Measurements from ENCODE around the gene WDR31. TPM values are rescaled to one million over a fixed set of nuclear protein-coding genes. Genes with fewer than 3 reads are reported as not detected.

WDR31 gene
- total and polyA plus RNA-seq, 4 donors: 3.4 to 4.8 (median 4.1) TPM

DNA sequence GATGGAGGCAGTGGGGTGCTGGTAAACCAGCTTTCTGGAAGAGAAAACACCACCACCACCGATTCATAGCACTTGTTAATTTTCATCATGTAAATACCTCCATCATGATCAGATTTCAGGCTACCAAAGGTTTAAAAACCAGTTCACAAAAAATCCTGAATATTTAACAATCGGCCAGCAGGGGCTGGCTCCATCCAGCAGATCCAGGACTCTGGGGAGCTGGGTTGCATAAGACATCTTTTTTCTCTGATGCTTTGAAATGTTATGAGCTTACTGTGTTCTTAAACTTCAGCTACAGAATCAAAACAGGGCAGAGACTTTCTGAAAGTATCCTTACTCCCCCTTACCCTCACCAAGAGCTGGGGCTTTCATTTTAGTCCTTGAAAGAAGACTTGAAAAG lies 22.3 kb downstream of the WDR31 start:
- no peak overlapping the region for H3K27ac ChIP-seq (ENCODE audit: low read depth, low read length)
- peaks cover 13% of the 10 kb centered on the region for H3K36me3 ChIP-seq (ENCODE audit: control insufficient read depth, insufficient read depth, low read length)
- no peak for DNase-seq (ENCODE audit: low read depth in 4 of 6, low spot score in 6 of 6)
- no peak overlapping the region for H3K4me3 ChIP-seq (ENCODE audit: low read depth, low read length)
- no peaks in the 10 kb centered on the region for H3K4me1 ChIP-seq (ENCODE audit: control insufficient read depth, insufficient read depth, low read length)
- WGBS (ENCODE audit: insufficient coverage): no CpG with 5 or more reads among the region's 2 CpGs
- H3K27me3 ChIP-seq (ENCODE audit: control insufficient read depth, insufficient read depth, low read length): no peaks in the 10 kb centered on the region
- H3K9me3 ChIP-seq (ENCODE audit: control insufficient read depth, insufficient read depth, low read length): no peaks in the 10 kb centered on the region

DNA sequence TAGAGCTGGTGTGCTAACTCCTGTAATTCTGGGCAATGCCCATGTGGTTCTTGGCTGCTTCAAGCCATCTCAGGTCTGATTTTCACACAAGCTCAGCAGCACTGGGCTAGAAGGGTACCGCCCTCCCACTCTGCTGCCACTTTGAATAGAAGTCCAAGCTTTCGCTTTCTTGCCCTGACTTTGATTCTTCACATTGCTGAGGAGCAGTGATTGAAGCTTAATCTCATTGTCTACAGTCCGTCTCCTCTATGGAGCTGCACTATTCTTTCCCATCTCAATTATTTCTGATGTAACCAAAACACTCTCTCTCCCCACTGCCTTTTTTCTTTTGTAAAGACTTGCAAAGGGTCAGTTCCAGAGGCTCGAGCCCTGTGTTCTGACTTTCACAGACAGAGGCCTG lies 24.0 kb downstream of the WDR31 start:
- no peak overlapping the region for H3K4me3 ChIP-seq (ENCODE audit: low read depth, low read length)
- no peaks in the 10 kb centered on the region for H3K27me3 ChIP-seq (ENCODE audit: control insufficient read depth, insufficient read depth, low read length)
- peak in 1 of 6 donors; percentile 25 for DNase-seq (ENCODE audit: low read depth in 4 of 6, low spot score in 6 of 6)
- no peaks in the 10 kb centered on the region for H3K4me1 ChIP-seq (ENCODE audit: control insufficient read depth, insufficient read depth, low read length)
- no peak overlapping the region for H3K27ac ChIP-seq (ENCODE audit: low read depth, low read length)
- 57% methylated on average over 4 of the region's 4 CpGs for WGBS (ENCODE audit: insufficient coverage)
- H3K9me3 ChIP-seq (ENCODE audit: control insufficient read depth, insufficient read depth, low read length): no peaks in the 10 kb centered on the region
- H3K36me3 ChIP-seq (ENCODE audit: control insufficient read depth, insufficient read depth, low read length): peaks cover 11% of the 10 kb centered on the region

DNA sequence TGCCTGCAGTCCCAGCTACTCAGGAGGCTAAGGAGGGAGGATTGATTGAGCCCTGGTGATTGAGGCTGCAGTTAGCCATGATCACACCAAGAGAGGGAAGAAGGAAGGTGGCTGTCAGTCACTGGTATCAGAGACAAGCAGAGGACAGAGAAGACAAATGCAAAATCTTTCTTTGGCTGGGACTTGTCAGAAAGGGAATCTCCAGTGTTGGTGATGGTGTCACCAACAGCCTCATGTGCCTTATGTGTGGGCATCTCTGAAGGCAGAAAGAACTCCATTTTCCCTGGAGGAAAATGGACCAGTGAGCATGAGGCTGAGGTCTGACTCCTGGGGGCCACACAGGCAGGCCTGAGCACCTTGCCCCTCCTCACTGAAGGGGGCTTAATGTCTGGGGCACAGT lies 24.8 kb downstream of the WDR31 start:
- H3K4me3 ChIP-seq (ENCODE audit: low read depth, low read length): no peak overlapping the region
- no peaks in the 10 kb centered on the region for H3K9me3 ChIP-seq (ENCODE audit: control insufficient read depth, insufficient read depth, low read length)
- H3K27me3 ChIP-seq (ENCODE audit: control insufficient read depth, insufficient read depth, low read length): no peaks in the 10 kb centered on the region
- no peak overlapping the region for H3K27ac ChIP-seq (ENCODE audit: low read depth, low read length)
- DNase-seq (ENCODE audit: low read depth in 4 of 6, low spot score in 6 of 6): no peak
- no peaks in the 10 kb centered on the region for H3K4me1 ChIP-seq (ENCODE audit: control insufficient read depth, insufficient read depth, low read length)
- peaks cover 9% of the 10 kb centered on the region for H3K36me3 ChIP-seq (ENCODE audit: control insufficient read depth, insufficient read depth, low read length)

DNA sequence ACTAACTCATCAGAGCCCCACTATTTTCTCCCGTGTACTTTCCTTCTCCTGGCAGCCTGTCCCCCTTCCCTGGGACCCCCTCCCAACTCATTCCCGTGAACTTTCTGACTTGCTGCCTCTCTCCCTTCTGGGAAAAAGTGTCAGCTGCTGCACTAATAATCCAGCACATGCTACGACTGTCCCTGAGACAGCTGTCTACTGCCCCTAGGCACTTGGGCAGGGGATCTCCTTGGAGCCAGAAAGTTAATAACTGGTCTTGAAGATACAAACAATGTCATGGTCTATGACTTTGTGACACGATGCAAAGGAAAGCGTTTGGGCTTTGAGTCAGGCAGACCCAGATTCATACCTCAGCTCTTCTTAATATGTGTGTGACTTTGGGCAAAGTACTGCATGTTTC lies 26.8 kb downstream of the WDR31 start:
- peaks cover 2% of the 10 kb centered on the region for H3K36me3 ChIP-seq (ENCODE audit: control insufficient read depth, insufficient read depth, low read length)
- no peak overlapping the region for H3K27ac ChIP-seq (ENCODE audit: low read depth, low read length)
- 65% methylated on average over 4 of the region's 5 CpGs for WGBS (ENCODE audit: insufficient coverage)
- H3K4me3 ChIP-seq (ENCODE audit: low read depth, low read length): no peak overlapping the region
- H3K4me1 ChIP-seq (ENCODE audit: control insufficient read depth, insufficient read depth, low read length): no peaks in the 10 kb centered on the region
- no peak for DNase-seq (ENCODE audit: low read depth in 4 of 6, low spot score in 6 of 6)
- no peaks in the 10 kb centered on the region for H3K27me3 ChIP-seq (ENCODE audit: control insufficient read depth, insufficient read depth, low read length)
- no peaks in the 10 kb centered on the region for H3K9me3 ChIP-seq (ENCODE audit: control insufficient read depth, insufficient read depth, low read length)

DNA sequence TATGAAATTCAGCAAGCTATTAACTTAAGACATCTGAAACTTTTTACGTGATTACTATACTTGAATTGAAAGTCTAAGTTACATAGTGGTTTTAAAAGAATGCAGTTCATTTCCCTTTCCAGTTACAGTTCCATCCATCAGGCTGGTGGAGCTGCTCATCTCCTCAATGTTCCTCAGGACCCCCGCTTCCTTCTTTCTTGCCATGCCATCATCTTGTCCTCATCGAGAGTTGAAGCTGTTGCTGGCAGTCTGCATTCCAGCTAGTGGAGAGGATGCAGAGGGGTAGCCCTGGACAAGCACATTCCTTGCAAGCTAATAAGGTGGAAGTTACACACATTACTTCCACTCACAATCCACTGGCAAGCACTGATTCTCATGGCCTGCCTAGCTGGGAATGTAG lies 28.1 kb downstream of the WDR31 start:
- no peak overlapping the region for H3K4me3 ChIP-seq (ENCODE audit: low read depth, low read length)
- H3K27ac ChIP-seq (ENCODE audit: low read depth, low read length): no peak overlapping the region
- no peaks in the 10 kb centered on the region for H3K9me3 ChIP-seq (ENCODE audit: control insufficient read depth, insufficient read depth, low read length)
- WGBS (ENCODE audit: insufficient coverage): no CpG with 5 or more reads among the region's 3 CpGs
- peaks cover 2% of the 10 kb centered on the region for H3K36me3 ChIP-seq (ENCODE audit: control insufficient read depth, insufficient read depth, low read length)
- DNase-seq (ENCODE audit: low read depth in 4 of 6, low spot score in 6 of 6): peak in 1 of 6 donors; percentile 46
- no peaks in the 10 kb centered on the region for H3K4me1 ChIP-seq (ENCODE audit: control insufficient read depth, insufficient read depth, low read length)
- H3K27me3 ChIP-seq (ENCODE audit: control insufficient read depth, insufficient read depth, low read length): no peaks in the 10 kb centered on the region

DNA sequence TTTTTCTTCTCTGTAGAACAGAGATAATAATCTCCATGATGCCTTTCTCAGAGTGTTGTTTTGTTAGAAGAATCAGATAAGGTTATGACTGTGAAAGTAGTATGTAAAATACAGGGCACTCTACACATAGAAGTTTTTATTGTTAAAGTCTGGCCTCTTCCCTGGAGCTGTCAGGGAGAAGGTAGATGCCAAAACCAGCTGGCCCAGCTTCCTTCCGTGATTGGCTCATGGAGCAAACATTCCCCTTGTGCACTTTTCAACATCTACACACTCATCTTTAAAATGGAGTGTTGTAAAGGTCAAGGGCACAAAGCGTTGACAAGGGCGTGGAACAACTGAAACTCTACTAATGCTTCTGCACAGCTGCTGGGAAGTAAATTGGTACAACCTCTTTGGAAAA lies 29.5 kb downstream of the WDR31 start:
- H3K36me3 ChIP-seq (ENCODE audit: control insufficient read depth, insufficient read depth, low read length): no peaks in the 10 kb centered on the region
- H3K9me3 ChIP-seq (ENCODE audit: control insufficient read depth, insufficient read depth, low read length): no peaks in the 10 kb centered on the region
- DNase-seq (ENCODE audit: low read depth in 4 of 6, low spot score in 6 of 6): no peak
- no peak overlapping the region for H3K27ac ChIP-seq (ENCODE audit: low read depth, low read length)
- no peaks in the 10 kb centered on the region for H3K27me3 ChIP-seq (ENCODE audit: control insufficient read depth, insufficient read depth, low read length)
- no peaks in the 10 kb centered on the region for H3K4me1 ChIP-seq (ENCODE audit: control insufficient read depth, insufficient read depth, low read length)
- no CpG with 5 or more reads among the region's 3 CpGs for WGBS (ENCODE audit: insufficient coverage)
- no peak overlapping the region for H3K4me3 ChIP-seq (ENCODE audit: low read depth, low read length)

DNA sequence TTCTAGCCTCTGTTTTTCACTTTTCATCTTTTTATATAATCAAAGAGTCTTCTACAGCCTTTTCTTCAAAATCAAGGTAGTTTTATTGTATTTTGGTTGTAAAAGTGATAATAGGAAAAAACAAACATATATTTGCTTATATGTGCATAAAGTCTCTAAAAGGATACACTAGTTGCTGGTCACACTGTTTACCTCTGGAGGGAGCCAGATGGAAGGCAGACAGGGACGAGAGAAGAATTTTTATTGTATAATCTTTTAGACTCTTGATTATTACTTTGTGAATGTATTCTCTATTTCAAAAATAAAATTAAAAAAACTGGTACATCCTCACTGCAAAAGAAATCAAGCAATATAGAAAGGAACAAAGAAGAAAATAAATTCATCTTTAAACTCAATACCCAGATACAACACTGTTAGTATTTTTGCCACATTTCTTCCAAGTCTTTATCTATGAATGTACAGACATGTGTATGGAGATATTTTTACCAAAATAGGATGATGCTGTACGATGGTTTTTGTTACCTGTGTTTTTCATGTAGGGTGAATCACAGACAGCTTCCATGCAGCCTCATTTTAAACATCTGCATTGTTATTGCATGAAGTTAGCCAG lies 30.8 kb downstream of the WDR31 start:
- Histone ChIP-seq H3K4me1 (ENCODE audit: control insufficient read depth, insufficient read depth, low read length) (no peaks in the 10 kb centered on the region), H3K4me3 (ENCODE audit: low read depth, low read length) (no peak overlapping the region), H3K9me3 (ENCODE audit: control insufficient read depth, insufficient read depth, low read length) (no peaks in the 10 kb centered on the region), H3K27me3 (ENCODE audit: control insufficient read depth, insufficient read depth, low read length) (no peaks in the 10 kb centered on the region), H3K27ac (ENCODE audit: low read depth, low read length) (no peak overlapping the region), H3K36me3 (ENCODE audit: control insufficient read depth, insufficient read depth, low read length) (no peaks in the 10 kb centered on the region)
- DNase-seq (ENCODE audit: low read depth in 4 of 6, low spot score in 6 of 6): peak in 5 of 6 donors; percentile 7 to 77 (median 14)
- no CpG with 5 or more reads among the region's 2 CpGs for WGBS (ENCODE audit: insufficient coverage)

DNA sequence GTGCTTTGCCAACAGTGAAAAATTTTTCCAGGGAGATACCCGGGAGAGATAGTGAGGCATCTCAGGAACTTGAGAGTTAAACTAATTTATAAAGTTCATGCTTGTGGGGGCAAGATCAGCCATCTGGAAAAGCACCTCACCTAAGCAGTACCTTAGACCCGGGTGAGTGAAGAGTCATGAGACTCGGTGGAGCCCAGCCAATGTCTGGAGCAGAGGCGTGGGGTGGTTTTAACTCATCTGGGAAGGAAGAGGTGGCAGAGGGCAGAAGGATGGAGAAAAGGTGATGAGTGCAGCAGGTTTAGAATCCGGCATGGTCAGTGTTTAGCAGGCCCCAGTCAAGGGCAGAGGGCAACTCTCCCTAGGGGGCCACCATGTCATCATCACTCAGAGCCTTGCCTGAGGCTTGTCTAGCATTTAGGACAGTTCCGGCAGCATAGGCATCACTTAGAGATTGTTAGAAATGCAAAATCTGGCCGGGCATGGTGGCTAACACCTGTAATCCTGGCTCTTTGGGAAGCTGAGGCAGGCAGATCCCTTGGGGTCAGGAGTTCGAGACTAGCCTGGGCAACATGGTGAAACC lies 32.6 kb downstream of the WDR31 start:
- no peaks in the 10 kb centered on the region for H3K36me3 ChIP-seq (ENCODE audit: control insufficient read depth, insufficient read depth, low read length)
- H3K9me3 ChIP-seq (ENCODE audit: control insufficient read depth, insufficient read depth, low read length): no peaks in the 10 kb centered on the region
- no peaks in the 10 kb centered on the region for H3K27me3 ChIP-seq (ENCODE audit: control insufficient read depth, insufficient read depth, low read length)
- no peaks in the 10 kb centered on the region for H3K4me1 ChIP-seq (ENCODE audit: control insufficient read depth, insufficient read depth, low read length)
- 73% methylated on average over 6 of the region's 8 CpGs for WGBS (ENCODE audit: insufficient coverage)
- no peak for DNase-seq (ENCODE audit: low read depth in 4 of 6, low spot score in 6 of 6)
- H3K4me3 ChIP-seq (ENCODE audit: low read depth, low read length): no peak overlapping the region
- H3K27ac ChIP-seq (ENCODE audit: low read depth, low read length): no peak overlapping the region

DNA sequence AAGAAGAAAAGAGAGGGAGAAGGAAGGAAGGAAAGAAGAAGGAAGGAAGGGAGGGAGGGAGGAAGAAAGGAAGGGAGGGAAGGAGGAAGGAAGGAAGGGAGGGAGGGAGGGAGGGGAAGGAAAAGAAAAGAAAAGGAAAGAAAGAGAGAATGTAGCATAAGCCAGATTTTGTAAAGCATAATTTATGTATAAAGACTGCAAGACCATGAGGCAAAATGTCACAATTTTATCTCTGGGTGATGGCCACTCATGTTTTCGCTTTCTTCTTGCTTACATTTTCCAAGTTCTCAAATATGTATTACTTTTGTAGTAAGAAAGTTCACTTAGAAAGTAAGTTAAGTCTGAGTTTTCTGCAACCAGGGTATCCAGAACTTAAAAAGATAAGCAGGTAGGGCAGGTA lies 33.5 kb downstream of the WDR31 start:
- Histone ChIP-seq H3K27ac (ENCODE audit: low read depth, low read length) (no peak overlapping the region), H3K9me3 (ENCODE audit: control insufficient read depth, insufficient read depth, low read length) (no peaks in the 10 kb centered on the region), H3K4me3 (ENCODE audit: low read depth, low read length) (no peak overlapping the region), H3K27me3 (ENCODE audit: control insufficient read depth, insufficient read depth, low read length) (no peaks in the 10 kb centered on the region), H3K36me3 (ENCODE audit: control insufficient read depth, insufficient read depth, low read length) (no peaks in the 10 kb centered on the region), H3K4me1 (ENCODE audit: control insufficient read depth, insufficient read depth, low read length) (no peaks in the 10 kb centered on the region)
- DNase-seq (ENCODE audit: low read depth in 4 of 6, low spot score in 6 of 6): no peak
- WGBS (ENCODE audit: insufficient coverage): no CpG with 5 or more reads among the region's 1 CpG

DNA sequence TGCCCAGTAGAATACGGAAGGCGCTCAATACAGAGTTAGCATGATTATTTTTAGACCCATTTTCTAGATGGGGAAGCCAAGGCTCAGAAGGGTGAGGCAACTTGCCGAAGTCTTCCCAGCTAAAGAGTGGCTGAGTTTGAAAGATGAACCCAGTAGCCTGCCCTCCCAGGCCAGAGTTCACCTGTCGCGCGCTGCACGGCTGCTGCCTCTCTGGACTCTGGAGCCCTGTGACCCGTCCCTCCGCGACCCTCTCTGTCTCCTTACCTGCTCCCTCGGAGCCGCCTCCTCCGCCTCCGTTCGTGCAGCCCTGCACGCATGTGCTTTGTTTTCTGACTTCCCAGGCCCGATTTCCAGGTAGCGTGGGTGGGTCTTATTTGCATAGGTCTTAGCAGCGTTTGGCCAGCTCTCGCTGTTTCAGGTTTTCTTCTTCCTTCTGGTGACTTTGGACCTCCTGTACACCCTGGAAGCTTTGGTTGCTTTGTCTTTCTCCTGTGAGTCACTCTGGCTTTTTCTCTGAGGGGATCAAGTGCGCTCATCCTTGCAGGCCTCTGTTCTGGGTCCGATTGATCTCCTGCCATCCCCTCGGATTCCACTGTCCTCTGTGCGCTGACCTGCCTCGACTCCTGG lies 37.2 kb downstream of the WDR31 start, which contains the start of gene RNF183:
Gene RNF183 (minus strand): TSS at position 585 of the 627 bp plus-strand sequence. CDS start 5,192 bp downstream, outside the sequence.
- no peaks in the 10 kb centered on the region for H3K9me3 ChIP-seq (ENCODE audit: control insufficient read depth, insufficient read depth, low read length)
- no peak within 1 kb of the TSS for H3K4me3 ChIP-seq (ENCODE audit: low read depth, low read length)
- 75% methylated on average over 25 of the region's 25 CpGs for WGBS (ENCODE audit: insufficient coverage)
- H3K27me3 ChIP-seq (ENCODE audit: control insufficient read depth, insufficient read depth, low read length): no peaks in the 10 kb centered on the region
- DNase-seq (ENCODE audit: low read depth in 4 of 6, low spot score in 6 of 6): no peak
- no peak within 1 kb of the TSS for H3K27ac ChIP-seq (ENCODE audit: low read depth, low read length)
- H3K4me1 ChIP-seq (ENCODE audit: control insufficient read depth, insufficient read depth, low read length): no peaks in the 10 kb centered on the region
- H3K36me3 ChIP-seq (ENCODE audit: control insufficient read depth, insufficient read depth, low read length): no peaks in the 10 kb centered on the region
